ENCODE results near the gene HNRNPUL1. TPM values are rescaled to one million over a fixed set of nuclear protein-coding genes. Genes with fewer than 3 reads are reported as not detected.

Gene HNRNPUL1
- total RNA-seq: 152 TPM

GRCh38 chr19:41263850-41264580 lies at the start of gene HNRNPUL1:
TSS of gene HNRNPUL1 (plus strand) at chr19:41264372. CDS start at chr19:41264504, 132 bp downstream.

GRCh38 chr19:41218615-41219507 lies 45.3 kb upstream of the HNRNPUL1 start, which contains the start of gene AXL:
TSS of gene AXL (plus strand) at chr19:41219223. CDS start at chr19:41219393, 170 bp downstream.

GRCh38 chr19:41310033-41310831 lies 46.1 kb downstream of the HNRNPUL1 start, which contains the start of gene CCDC97:
TSS of gene CCDC97 (plus strand) at chr19:41310172. CDS start at chr19:41310311, 139 bp downstream.

GRCh38 chr19:41353466-41354342 lies 89.5 kb downstream of the HNRNPUL1 start, which contains the start of gene TGFB1:
TSS of gene TGFB1 (minus strand) at chr19:41353922. CDS start at chr19:41353044, 878 bp downstream.

Small RNA genes within 50 kb of the gene (small RNA-seq; reads per million reads assigned to genes)
- not detected for gene RN7SL34P (ENCODE audit: low replicate concordance)

Other genes with a start within 250 kb of the HNRNPUL1 start
- gene CYP2A13, start 175.9 kb upstream of the HNRNPUL1 start, total RNA-seq: not detected
- gene CYP2F1, start 149.9 kb upstream of the HNRNPUL1 start, total RNA-seq: not detected
- 1.3 TPM for gene CYP2S1, start 71.2 kb upstream of the HNRNPUL1 start, total RNA-seq
- gene AXL, start 45.1 kb upstream of the HNRNPUL1 start, total RNA-seq: 48.8 TPM
- gene CCDC97, start 45.8 kb downstream of the HNRNPUL1 start, total RNA-seq: 21.4 TPM
- 23.9 TPM for gene TGFB1, start 89.5 kb downstream of the HNRNPUL1 start, total RNA-seq
- gene B9D2, start 99.8 kb downstream of the HNRNPUL1 start, total RNA-seq: 6.9 TPM
- 15.5 TPM for gene TMEM91, start 112.2 kb downstream of the HNRNPUL1 start, total RNA-seq
- gene EXOSC5, start 133.0 kb downstream of the HNRNPUL1 start, total RNA-seq: 14.5 TPM
- 74.7 TPM for gene BCKDHA, start 133.4 kb downstream of the HNRNPUL1 start, total RNA-seq
- gene B3GNT8, start 163.0 kb downstream of the HNRNPUL1 start, total RNA-seq: 8.0 TPM
- 30.4 TPM for gene DMAC2, start 175.5 kb downstream of the HNRNPUL1 start, total RNA-seq
- 0.64 TPM for gene ERICH4, start 178.8 kb downstream of the HNRNPUL1 start, total RNA-seq